ENCODE data around the gene CCL17. TPM values are rescaled to one million over a fixed set of nuclear protein-coding genes. Genes with fewer than 3 reads are reported as not detected.
"Not testable (repeated sequence)": the region's sequence is repeated elsewhere in the genome, so short reads cannot be mapped to it uniquely, and the experiment has no call there.

Gene CCL17
- total RNA-seq, 1 donor from 2014 or later, result not detected

DNA sequence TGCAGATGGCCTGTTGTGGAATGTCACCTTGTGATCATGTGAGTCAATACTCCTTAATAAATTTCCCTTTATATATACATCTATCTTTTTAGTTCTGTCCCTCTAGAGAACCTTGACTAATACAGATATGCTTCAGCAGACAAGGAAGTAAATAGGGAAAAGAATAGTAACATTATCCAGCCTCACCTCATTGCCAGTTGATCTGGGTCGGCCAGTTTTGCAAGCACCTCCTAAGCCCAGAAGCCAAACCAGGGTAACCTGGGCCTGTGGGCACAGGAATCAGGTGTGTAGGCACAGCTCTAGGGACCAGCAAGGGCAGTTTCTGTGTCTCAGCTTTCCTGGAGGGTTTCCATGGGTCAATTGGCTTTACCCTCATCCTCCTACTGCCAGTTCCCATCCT, 11.9 kb upstream of the CCL17 start:
- H3K4me1 Mint-ChIP-seq (ENCODE audit: unreplicated experiment), result peaks cover 8% of the 10 kb centered on the region
- H3K36me3 Mint-ChIP-seq (ENCODE audit: unreplicated experiment), result no peaks in the 10 kb centered on the region
- H3K4me3 Mint-ChIP-seq (ENCODE audit: unreplicated experiment), result no peak overlapping the region
- no peaks in the 10 kb centered on the region for H3K9me3 Mint-ChIP-seq (ENCODE audit: unreplicated experiment)
- TF ChIP-seq, protein P1, sequence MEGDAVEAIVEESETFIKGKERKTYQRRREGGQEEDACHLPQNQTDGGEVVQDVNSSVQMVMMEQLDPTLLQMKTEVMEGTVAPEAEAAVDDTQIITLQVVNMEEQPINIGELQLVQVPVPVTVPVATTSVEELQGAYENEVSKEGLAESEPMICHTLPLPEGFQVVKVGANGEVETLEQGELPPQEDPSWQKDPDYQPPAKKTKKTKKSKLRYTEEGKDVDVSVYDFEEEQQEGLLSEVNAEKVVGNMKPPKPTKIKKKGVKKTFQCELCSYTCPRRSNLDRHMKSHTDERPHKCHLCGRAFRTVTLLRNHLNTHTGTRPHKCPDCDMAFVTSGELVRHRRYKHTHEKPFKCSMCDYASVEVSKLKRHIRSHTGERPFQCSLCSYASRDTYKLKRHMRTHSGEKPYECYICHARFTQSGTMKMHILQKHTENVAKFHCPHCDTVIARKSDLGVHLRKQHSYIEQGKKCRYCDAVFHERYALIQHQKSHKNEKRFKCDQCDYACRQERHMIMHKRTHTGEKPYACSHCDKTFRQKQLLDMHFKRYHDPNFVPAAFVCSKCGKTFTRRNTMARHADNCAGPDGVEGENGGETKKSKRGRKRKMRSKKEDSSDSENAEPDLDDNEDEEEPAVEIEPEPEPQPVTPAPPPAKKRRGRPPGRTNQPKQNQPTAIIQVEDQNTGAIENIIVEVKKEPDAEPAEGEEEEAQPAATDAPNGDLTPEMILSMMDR (IDR thresholded peaks at IDR 0.05), result no peak
- H3K27me3 Mint-ChIP-seq (ENCODE audit: unreplicated experiment), result peaks cover 50% of the 10 kb centered on the region
- DNase-seq (ENCODE audit: extremely low spot score, unreplicated experiment), result no peak
- H3K27ac Mint-ChIP-seq (ENCODE audit: unreplicated experiment), result no peak overlapping the region

DNA sequence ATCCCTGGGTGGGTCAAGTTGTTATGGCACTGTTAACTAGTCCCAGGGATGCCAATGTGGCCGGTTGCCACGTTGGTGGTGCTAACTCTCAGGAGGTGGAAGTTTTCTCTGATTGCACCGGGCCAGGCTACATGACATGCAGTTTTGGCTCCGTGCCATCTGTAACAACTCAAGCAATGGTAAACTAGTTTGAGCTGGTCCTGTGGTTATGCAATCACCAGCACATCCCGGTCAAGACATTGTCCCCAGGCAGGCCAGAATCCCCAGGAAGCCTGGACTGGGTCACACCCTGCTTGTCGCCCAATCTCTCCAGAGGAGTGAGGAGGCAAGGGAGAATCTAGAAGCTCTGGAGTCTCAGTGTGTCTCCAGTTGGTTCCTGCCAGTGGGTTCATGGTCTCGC, 10.1 kb upstream of the CCL17 start:
- Mint-ChIP-seq H3K4me3 (ENCODE audit: unreplicated experiment) (no peak overlapping the region), H3K27me3 (ENCODE audit: unreplicated experiment) (peaks cover 60% of the 10 kb centered on the region), H3K4me1 (ENCODE audit: unreplicated experiment) (peaks cover 2% of the 10 kb centered on the region), H3K27ac (ENCODE audit: unreplicated experiment) (no peak overlapping the region), H3K9me3 (ENCODE audit: unreplicated experiment) (no peaks in the 10 kb centered on the region), H3K36me3 (ENCODE audit: unreplicated experiment) (no peaks in the 10 kb centered on the region)
- TF ChIP-seq, protein P1 (IDR thresholded peaks at IDR 0.05), result no peak
- DNase-seq (ENCODE audit: extremely low spot score, unreplicated experiment), result no peak

DNA sequence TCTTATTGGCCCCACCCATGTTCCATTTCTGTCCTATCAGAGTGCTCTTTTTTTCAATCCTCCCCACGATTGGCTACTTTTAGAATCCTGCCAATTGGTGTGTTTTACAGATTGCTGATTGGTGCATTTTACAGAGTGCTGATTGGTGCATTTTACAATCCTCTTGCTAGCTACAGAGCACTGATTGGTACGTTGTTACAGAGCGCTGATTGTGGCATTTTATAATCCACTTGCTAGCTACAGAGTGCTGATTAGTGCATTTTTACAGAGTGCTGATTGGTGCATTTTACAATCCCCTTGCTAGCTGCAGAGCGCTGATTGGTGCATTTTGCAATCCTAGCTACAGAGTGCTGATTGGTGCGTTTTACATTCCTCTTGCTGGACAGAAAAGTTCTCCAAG, 9.5 kb upstream of the CCL17 start:
- Mint-ChIP-seq H3K4me3 (ENCODE audit: unreplicated experiment) (no peak overlapping the region), H3K4me1 (ENCODE audit: unreplicated experiment) (peaks cover 2% of the 10 kb centered on the region), H3K27ac (ENCODE audit: unreplicated experiment) (no peak overlapping the region), H3K36me3 (ENCODE audit: unreplicated experiment) (no peaks in the 10 kb centered on the region), H3K9me3 (ENCODE audit: unreplicated experiment) (no peaks in the 10 kb centered on the region), H3K27me3 (ENCODE audit: unreplicated experiment) (peaks cover 60% of the 10 kb centered on the region)
- DNase-seq (ENCODE audit: extremely low spot score, unreplicated experiment), result no peak
- TF ChIP-seq, protein P1 (IDR thresholded peaks at IDR 0.05), result no peak

DNA sequence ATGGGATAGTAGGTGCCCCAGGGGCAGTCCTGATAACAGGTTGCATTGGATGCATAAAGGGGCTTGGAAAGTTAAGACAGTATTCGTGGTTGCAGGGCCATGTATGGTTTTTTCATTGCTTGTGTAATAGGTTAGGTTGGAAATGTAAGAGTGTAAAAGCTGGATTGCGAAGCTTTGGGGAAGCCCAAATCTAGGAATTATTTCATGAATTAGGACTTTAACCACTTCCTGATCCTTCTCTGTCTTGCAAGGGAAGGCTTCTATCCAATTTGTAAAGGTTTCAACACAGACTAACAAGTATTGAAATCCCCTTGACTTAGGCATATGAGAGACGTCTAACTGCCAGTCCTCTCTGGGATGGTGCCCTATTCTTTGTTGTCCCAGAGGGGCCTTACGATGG, 7.8 kb upstream of the CCL17 start:
- H3K36me3 Mint-ChIP-seq (ENCODE audit: unreplicated experiment), result no peaks in the 10 kb centered on the region
- H3K4me1 Mint-ChIP-seq (ENCODE audit: unreplicated experiment), result no peaks in the 10 kb centered on the region
- TF ChIP-seq, protein P1 (IDR thresholded peaks at IDR 0.05), result no peak
- H3K4me3 Mint-ChIP-seq (ENCODE audit: unreplicated experiment), result no peak overlapping the region
- no peak overlapping the region for H3K27ac Mint-ChIP-seq (ENCODE audit: unreplicated experiment)
- H3K27me3 Mint-ChIP-seq (ENCODE audit: unreplicated experiment), result peaks cover 54% of the 10 kb centered on the region
- H3K9me3 Mint-ChIP-seq (ENCODE audit: unreplicated experiment), result no peaks in the 10 kb centered on the region
- DNase-seq (ENCODE audit: extremely low spot score, unreplicated experiment), result no peak

DNA sequence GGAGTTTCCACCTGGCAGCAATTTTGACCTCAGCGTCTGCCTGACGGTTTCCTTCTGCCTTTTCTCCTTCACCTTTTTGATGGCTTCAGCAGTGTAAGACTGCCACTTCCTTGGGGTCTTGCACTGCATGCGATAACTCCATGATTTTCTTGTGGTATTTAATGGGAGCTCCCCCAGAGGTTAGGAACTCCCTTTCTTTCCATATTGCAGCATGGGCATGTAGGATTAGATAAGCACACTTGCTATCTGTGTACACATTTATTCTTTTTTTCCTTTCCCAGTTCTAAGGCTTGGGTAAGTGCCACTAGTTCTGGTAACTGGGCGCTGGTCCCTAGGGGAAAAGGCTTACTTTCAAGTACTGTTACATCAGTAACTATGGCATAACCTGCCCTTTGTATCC, 7.1 kb upstream of the CCL17 start:
- H3K4me3 Mint-ChIP-seq (ENCODE audit: unreplicated experiment); H3K36me3 Mint-ChIP-seq (ENCODE audit: unreplicated experiment); H3K9me3 Mint-ChIP-seq (ENCODE audit: unreplicated experiment); DNase-seq (ENCODE audit: extremely low spot score, unreplicated experiment); H3K4me1 Mint-ChIP-seq (ENCODE audit: unreplicated experiment); H3K27ac Mint-ChIP-seq (ENCODE audit: unreplicated experiment): not testable (repeated sequence)
- peaks cover 49% of the 10 kb centered on the region for H3K27me3 Mint-ChIP-seq (ENCODE audit: unreplicated experiment)

Measured in osteocyte (in vitro differentiated cells).